ENCODE measurements around the gene DTX3L. TPM values are rescaled to one million over a fixed set of nuclear protein-coding genes. Genes with fewer than 3 reads are reported as not detected.

DTX3L gene
- total RNA-seq, 1 donor from 2014 or later, result 31.1 TPM

DNA sequence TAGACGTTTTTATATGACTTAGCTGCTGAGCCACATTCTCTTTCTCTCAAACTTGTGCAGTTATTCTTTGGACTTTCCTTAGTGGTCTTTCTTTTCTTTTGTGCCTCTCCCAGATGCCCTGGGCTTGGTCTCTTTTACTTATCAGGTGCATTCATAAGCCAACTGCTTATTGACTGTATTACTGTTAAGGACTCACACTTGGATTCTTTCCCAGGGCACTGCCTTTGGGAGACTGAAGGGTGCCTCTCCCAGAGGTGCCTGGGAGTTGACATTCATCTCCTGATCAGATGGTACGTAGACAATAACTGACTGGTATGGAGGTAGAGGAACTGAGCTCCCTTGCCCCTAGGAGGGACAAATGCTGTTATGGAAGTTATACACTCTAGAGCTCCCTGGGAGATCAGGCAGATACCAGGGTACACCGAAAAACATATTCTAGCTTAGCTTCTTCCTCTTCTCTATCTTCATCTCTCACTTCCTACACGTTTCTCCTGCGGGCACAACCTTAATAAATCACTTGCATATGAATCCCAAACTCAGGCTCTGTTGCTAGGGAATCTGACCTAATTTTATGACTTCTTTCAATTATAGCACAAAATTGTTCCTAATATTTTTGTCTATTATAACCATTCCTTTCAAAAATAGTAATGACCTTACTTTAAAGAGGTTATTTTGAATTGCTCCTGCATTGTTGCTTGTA lies 38.0 kb downstream of the DTX3L start:
- ATAC-seq (peak; percentile 23), DNase-seq (ENCODE audit: low spot score) (no peak)

DNA sequence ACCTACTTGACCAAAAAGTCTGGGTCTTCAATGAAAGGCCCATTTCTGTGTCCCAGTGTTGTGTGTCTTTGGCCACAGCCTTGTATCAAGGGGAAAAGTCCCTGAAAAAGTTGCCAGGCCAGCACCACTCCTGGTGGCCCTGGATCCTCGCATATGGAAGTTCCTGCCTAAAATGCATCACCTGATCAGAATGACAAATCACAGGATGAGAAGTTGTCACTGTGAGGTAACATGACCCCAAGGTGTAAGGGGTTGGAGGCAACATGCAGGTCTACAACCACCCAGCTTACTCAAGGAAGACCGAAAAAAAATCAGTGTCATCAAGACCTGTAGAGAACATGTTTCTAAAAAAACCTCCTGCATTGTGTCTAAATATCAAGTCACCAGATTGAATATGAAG lies 38.9 kb downstream of the DTX3L start:
- ATAC-seq (no peak), DNase-seq (ENCODE audit: low spot score) (no peak)

DNA sequence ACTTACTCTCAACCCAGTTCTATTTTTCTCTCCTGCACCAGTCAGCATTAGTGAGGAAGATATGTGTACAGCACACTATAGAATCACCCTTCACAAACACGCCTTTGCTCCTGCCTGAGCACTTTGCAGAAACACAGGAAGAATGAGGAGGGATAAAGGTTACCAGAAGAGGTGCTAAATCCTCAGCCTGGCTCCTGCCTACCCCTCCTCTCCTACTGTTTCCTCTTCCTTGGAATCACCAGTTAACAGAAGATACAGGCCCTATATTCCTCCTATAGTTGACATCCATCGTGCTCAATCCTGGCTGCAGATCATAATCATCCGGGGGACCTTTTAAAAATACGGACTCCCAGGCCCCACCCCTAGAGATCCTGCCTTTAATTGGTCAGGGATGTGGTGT lies 42.2 kb downstream of the DTX3L start:
- ATAC-seq, result no peak

DNA sequence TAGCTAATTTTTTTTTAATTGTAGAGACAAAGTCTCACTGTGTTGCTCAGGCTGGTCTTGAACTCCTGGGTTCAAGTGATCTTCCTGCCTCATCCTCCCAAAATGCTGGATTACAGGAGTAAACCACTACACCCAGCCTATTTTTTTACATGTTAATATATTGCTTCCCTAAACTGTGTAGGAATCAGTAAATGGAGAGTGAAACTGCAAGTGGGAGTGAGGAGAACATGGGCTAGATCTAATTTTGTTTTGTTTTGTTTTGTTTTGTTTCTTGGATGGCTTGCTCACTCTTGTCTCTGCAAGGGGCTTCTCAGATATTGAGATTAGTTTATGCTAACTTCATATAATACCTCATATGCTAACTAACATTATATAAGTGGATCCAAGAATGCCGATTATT lies 44.8 kb downstream of the DTX3L start:
- DNase-seq (ENCODE audit: low spot score), result no peak
- ATAC-seq, result no peak

More for the DNA sequence above, 42.2 kb downstream of the DTX3L start:
- no peak for DNase-seq (ENCODE audit: low spot score)

DNA sequence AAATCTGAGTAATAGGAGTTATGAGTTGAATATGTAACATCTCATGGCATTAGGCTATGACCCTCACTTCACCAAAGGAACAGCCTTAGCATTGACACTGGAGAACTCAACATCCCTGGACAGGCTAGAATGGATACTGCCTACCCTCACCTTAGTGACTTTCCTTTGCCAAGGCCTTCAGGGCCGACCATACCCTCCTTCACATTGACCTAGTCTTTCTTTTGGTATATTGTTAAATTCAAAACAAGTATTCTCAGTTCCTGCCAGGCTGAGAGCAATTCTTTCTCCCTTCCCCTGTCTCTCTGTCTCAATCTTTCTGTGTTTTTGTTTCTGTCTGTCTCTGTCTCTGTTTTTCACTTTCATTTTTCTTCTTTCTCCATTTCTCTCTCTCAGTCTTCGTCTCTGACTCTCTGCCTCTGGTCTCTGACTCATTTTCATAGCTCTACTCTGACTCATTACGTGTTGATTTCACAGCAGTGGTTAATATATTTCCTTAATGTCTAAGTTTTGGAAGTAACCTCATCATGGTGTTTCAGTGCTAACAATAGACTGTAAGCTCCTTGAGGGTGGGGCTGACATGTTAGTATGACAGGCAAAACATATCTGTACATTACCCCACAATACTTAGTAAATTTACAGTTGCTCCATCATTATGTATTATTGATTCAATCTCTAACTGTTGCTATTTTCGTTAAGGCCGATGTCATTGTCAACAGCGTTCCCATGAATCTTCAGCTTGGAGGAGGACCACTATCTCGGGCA lies 45.8 kb downstream of the DTX3L start:
- ATAC-seq (no peak), DNase-seq (ENCODE audit: low spot score) (no peak)

DNA sequence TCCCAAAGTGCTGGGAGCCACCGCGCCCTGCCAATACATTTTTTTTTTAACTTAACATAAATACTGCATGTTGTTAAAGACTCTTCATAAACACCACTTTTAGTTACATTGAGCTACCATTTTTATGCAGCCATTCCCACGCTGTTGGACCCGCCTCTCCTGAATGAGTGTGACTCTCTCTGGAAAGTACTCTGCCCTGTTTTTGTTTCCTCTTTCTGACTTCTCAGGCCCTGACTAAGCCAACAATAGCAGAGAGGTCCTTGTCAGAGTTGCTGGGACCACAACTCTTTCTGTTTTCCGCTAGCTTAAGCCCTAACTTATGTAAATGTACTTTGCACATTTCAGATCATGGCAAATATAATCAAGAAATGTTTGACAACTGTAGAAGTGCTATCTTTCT lies 48.6 kb downstream of the DTX3L start:
- no peak for ATAC-seq
- DNase-seq (ENCODE audit: low spot score), result no peak

DNA sequence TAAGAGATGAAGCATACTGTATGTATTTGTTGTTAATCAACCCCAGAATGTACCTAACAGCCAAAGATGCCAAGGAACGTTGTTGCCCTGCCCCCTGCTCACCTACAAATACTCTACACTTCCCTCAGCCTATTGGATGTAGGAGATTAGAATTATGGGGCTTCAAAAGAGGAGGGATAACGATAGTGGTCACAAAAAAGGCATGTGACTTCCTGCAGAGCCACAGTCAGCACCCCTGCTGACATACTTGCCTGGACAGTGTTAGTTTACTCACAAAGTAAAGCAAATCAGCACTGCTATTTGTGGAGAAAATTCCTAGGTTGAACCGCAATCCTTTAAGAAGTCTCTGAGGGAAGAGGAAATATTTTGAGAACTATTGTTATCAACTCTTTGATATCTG lies 51.2 kb downstream of the DTX3L start:
- no peak for DNase-seq (ENCODE audit: low spot score)
- no peak for ATAC-seq

DNA sequence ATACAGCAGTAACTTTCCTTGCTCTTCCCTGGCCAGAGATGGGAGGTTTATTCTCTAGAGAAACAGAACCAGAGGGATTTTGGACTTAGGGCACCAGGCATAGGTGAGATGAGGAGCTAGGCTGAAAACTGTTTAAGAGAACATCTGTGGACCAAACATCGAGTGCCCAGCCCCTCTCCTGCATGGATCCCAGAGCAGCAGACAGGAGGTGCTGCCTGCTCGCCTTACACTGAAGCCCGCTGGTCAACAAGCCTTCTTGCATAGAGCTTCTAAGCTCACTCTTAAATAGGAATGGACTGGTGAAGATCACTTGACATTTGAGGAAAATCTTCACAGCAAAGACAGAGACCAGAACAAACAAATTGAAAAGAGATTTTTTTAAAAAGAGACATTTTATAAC lies 54.5 kb downstream of the DTX3L start:
- DNase-seq (ENCODE audit: low spot score), result no peak
- no peak for ATAC-seq

DNA sequence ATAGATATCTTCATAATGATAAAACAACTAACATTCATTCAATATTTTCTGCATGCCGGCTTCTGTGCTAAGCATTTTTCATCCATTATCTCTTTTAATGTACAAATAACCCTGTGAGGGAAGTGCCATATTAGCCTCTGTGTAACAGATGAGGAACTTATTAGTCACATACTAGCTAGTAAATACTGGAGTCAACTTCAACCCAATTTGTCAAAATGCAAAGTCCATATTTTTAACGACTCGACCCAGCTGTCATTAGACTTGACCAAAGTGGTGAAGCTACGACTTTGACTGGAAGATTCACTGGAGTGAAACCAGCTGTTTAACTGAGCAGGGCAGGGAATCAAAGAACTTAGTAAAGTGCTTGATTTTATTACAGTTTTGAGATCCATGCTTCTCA lies 54.9 kb downstream of the DTX3L start:
- ATAC-seq (peak; percentile 40), DNase-seq (ENCODE audit: low spot score) (no peak)

DNA sequence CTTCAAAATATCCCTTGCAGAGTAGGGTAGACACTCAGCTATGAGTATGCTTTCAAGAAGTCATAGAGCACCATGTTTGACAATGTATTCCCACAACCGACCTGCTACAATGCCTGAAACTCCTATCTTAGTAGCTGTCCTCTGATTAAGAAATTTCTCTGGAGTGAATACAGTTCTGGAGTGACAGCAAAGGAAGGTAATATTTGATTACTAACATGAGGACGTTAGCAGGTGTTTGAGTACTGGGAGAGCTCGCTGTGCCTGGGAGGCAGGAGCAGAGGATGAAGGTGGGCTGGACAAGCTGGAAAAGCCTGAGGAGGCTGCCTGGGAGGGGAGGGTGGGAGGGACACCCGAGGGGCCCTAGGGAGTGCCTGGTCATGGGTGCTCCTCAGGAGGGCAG lies 56.3 kb downstream of the DTX3L start:
- ATAC-seq (peak; percentile 50), DNase-seq (ENCODE audit: low spot score) (no peak)

DNA sequence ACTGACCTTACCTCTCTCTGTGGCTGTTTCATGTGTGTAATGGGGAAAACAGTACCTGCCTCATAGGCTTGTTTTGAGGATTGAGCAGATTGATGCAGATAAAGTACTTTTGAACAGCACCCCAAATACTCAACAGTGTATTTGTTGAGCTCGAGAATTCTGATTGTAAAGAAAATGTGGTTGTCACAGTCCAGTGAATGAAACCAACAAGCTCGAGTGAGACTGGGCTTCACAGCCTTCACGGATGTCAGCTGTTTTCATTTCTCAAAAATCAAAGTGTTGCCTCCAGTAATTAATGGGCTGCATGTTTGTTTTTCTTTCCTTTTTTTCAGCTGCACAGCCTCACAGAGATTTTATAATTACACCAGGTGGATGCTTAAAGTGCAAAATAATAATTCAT lies 57.0 kb downstream of the DTX3L start:
- ATAC-seq (no peak), DNase-seq (ENCODE audit: low spot score) (no peak)

DNA sequence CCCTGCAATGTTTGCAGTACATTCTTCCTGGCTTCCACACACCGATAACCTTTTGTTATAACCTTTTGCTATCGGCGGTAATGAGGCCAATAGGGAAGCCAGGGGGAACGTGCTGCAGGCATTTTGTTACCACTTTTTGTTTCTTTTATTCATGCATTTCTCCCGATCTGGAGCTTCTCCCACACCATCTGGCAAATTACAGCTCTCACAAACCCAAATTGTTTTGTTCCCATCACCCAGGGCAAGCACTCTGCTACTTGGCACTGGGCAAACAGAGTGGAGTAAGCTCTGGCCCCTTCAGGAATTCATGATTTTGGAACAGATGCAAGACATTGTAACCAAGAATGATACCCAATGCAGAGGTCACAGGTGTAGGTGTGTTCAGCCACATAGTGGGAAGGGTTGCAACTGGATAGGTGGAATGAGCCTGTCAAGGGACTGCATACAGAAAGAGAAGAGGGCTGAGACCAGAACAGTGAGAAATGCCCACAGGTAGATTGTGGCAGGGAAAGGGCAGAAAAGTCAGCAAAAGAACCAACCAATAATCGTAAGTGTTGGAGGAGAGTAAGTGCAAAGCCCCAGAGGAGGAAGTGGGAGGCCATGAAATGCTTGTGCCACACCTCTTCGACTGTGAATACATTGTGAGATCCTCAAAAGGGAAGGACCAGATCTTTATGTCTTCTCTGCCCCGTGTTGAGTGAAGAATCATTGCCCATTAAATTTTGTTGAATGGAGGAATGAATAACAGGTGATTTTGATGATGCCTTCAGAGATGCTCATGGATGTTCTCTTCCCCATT lies 59.1 kb downstream of the DTX3L start:
- ATAC-seq (no peak), DNase-seq (ENCODE audit: low spot score) (no peak)

Other genes starting within 250 kb of the DTX3L start
- gene CSTA, start 239.1 kb upstream of the DTX3L start, total RNA-seq, result 8.8 TPM
- 19.1 TPM for gene MIX23, start 181.1 kb upstream of the DTX3L start, total RNA-seq
- 49.9 TPM for gene FAM162A, start 180.2 kb upstream of the DTX3L start, total RNA-seq
- gene WDR5B, start 148.3 kb upstream of the DTX3L start, total RNA-seq, result 2.3 TPM
- 47.1 TPM for gene KPNA1, start 49.4 kb upstream of the DTX3L start, total RNA-seq
- gene PARP9, start within 50 bp of the DTX3L start, total RNA-seq, result 39.0 TPM
- 1.0 TPM for gene PARP15, start 13.3 kb downstream of the DTX3L start, total RNA-seq
- gene PARP14, start 116.5 kb downstream of the DTX3L start, total RNA-seq, result 37.5 TPM
- 2.5 TPM for gene HSPBAP1, start 229.5 kb downstream of the DTX3L start, total RNA-seq
- 5.9 TPM for gene SLC49A4, start 230.7 kb downstream of the DTX3L start, total RNA-seq